Measurements from ENCODE around the gene PYGO2. TPM values are rescaled to one million over a fixed set of nuclear protein-coding genes. Genes with fewer than 3 reads are reported as not detected.

Gene PYGO2
- total and polyA plus RNA-seq, 2 of the 8 experiments (the other 6 are each of a cell fraction or from before 2014, with no cell fraction given): 31.0 to 31.6 TPM

DNA sequence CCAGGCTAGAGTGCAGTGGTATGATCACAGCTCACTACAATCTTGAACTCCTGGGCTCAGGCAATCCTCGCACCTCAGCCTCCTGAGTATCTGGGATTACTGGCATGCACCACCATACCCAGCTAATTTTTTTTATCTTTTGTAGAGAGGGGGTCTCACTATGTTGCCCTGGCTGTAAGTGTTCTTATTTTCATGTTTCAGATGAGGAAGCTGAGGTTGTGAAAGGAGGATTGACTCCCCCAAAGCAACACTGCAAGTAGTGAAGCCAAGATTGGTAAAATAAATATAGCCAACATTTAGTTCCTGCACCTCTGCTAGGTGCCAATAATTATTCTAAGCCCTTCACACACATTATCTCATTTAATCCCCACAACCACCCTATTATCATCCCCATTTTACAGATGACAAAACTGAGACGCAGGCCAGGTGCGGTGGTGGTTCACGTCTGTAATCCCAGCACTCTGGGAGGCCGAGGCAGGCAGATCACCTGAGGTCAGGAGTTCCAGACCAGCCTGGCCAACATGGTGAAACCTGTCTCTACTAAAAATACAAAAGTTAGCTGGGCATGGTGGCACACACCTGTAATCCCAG lies 27.1 kb downstream of the PYGO2 start:
- Histone ChIP-seq H2BK120ac (replicated peaks; ENCODE audit: low read depth, low read length) (no peak overlapping the region), H3K18ac (ENCODE audit: extremely low read depth, low read length) (no peak overlapping the region), H3K23me2 (ENCODE audit: low read depth, low read length) (peaks cover 12% of the 10 kb centered on the region), H3K4ac (replicated peaks; ENCODE audit: insufficient read length, low read depth, low read length) (no peak overlapping the region), H3K79me1 (ENCODE audit: low read depth, low read length) (no peaks in the 10 kb centered on the region; the same call in 1 of the 2 replicates), H3K79me2 (ENCODE audit: control insufficient read depth in 1 of 2, insufficient read depth in 2 of 2, low read length in 2 of 2) (no peaks in the 10 kb centered on the region), H2BK5ac (ENCODE audit: low read depth, low read length) (no peak overlapping the region), H4K91ac (replicated peaks; ENCODE audit: insufficient read length, low read length) (no peak overlapping the region), H4K5ac (ENCODE audit: insufficient read length, low read depth, low read length) (no peak overlapping the region), H3K56ac (replicated peaks; ENCODE audit: insufficient read length, low read depth, low read length) (no peak overlapping the region), H3K4me3 (ENCODE audit: extremely low read depth in 1 of 4, insufficient read depth in 2 of 4, low read depth in 3 of 4, low read length in 4 of 4) (no peak overlapping the region), H2BK15ac (ENCODE audit: low read length) (no peak overlapping the region), H3K4me2 (ENCODE audit: insufficient read depth in 1 of 2, low read depth in 2 of 2, low read length in 2 of 2) (no peak overlapping the region), H2AFZ (ENCODE audit: low read length) (no peak overlapping the region), H3K27me3 (replicated peaks in 1 of 4; ENCODE audit: control insufficient read depth in 3 of 4, extremely low read depth in 1 of 4, insufficient read depth in 3 of 4, low read length in 3 of 4) (no peaks in the 10 kb centered on the region), H2BK12ac (ENCODE audit: low read depth, low read length) (no peak overlapping the region), H3K9ac (replicated peaks in 1 of 4; ENCODE audit: extremely low read depth in 1 of 4, low read depth in 3 of 4, low read length in 3 of 4) (no peak overlapping the region), H4K20me1 (replicated peaks in 1 of 2; ENCODE audit: control insufficient read depth in 1 of 2, insufficient read depth in 2 of 2, low read length in 2 of 2) (no peaks in the 10 kb centered on the region), H3K14ac (ENCODE audit: insufficient read length) (no peak overlapping the region), H2BK20ac (ENCODE audit: low read length) (no peak overlapping the region), H3K27ac (ENCODE audit: low read depth, low read length) (no peak overlapping the region), H3K36me3 (ENCODE audit: control insufficient read depth in 2 of 4, insufficient read depth in 4 of 4, low read length in 3 of 4) (no peaks in the 10 kb centered on the region), H2AK5ac (ENCODE audit: low read depth, low read length) (no peak overlapping the region), H4K8ac (ENCODE audit: extremely low read depth, insufficient read depth, low read length) (no peak overlapping the region), H3K4me1 (replicated peaks in 1 of 4; ENCODE audit: control insufficient read depth in 3 of 4, insufficient read depth in 4 of 4, low read length in 3 of 4) (peaks cover 0 to 4% (median 3%) of the 10 kb centered on the region in 4 experiments; a peak in 2 of 7 replicates), H3K9me3 (ENCODE audit: insufficient read depth in 2 of 2, low read depth in 1 of 2, low read length in 1 of 2) (no peaks in the 10 kb centered on the region), H3K23ac (ENCODE audit: insufficient read length) (no peak overlapping the region)
- DNase-seq (ENCODE audit: low read depth in 1 of 2, low spot score in 2 of 2): no peak
- CTCF ChIA-PET (ENCODE audit: partially characterized antibody): interaction anchor here (0.6 to 2.9 kb wide), 8 partner anchors 10 to 359 kb away, joined by 3 to 7 read pairs (median 4); no protein-coding TSS in a partner anchor
- no peak for FAIRE-seq
- POLR2A ChIA-PET (ENCODE audit: partially characterized antibody): interaction anchor here (0.9 to 1.4 kb wide), 2 partner anchors 11 to 28 kb away, joined by 3 read pairs; no protein-coding TSS in a partner anchor
- 92% methylated on average over 5 of the region's 5 CpGs; no CpG with 5 or more reads in 1 of the 2 experiments for WGBS, 2 experiments (ENCODE audit: extremely low coverage in 1 of 2, insufficient coverage in 1 of 2, insufficient read length in 1 of 2, insufficient replicate concordance in 2 of 2, low coverage in 1 of 2, low lambda C conversion rate in 2 of 2, missing lambda C conversion rate in 1 of 2)
- TF ChIP-seq SIX5 (IDR thresholded peaks at IDR 0.05; ENCODE audit: low read depth, low read length) (no peak), HDAC6 (IDR thresholded peaks at IDR 0.05; ENCODE audit: low read depth, low read length) (no peak), ASH2L (IDR thresholded peaks at IDR 0.05; ENCODE audit: low read length) (no peak), CHD1 (IDR thresholded peaks at IDR 0.05; ENCODE audit: low read depth, low read length) (no peak), NANOG (IDR thresholded peaks at IDR 0.05; ENCODE audit: insufficient read depth, low read depth, low read length, poor library complexity, severe bottlenecking) (no peak), JUN (IDR thresholded peaks at IDR 0.05; ENCODE audit: low read depth, low read length) (no peak), SUZ12 (IDR thresholded peaks at IDR 0.05; ENCODE audit: low read length) (no peak)
- TF ChIP-seq, protein P1, sequence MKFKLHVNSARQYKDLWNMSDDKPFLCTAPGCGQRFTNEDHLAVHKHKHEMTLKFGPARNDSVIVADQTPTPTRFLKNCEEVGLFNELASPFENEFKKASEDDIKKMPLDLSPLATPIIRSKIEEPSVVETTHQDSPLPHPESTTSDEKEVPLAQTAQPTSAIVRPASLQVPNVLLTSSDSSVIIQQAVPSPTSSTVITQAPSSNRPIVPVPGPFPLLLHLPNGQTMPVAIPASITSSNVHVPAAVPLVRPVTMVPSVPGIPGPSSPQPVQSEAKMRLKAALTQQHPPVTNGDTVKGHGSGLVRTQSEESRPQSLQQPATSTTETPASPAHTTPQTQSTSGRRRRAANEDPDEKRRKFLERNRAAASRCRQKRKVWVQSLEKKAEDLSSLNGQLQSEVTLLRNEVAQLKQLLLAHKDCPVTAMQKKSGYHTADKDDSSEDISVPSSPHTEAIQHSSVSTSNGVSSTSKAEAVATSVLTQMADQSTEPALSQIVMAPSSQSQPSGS (IDR thresholded peaks at IDR 0.05; ENCODE audit: low read length): no peak
- TF ChIP-seq, protein P2, sequence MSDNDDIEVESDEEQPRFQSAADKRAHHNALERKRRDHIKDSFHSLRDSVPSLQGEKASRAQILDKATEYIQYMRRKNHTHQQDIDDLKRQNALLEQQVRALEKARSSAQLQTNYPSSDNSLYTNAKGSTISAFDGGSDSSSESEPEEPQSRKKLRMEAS (IDR thresholded peaks at IDR 0.05): no peak

Measured in H1 (cell line).